Cardiac muscle cell (in vitro differentiated cells and primary cell): ENCODE measurements around the gene S100A4. TPM values are rescaled to one million over a fixed set of nuclear protein-coding genes. Genes with fewer than 3 reads are reported as not detected.
A peak's percentile ranks its signal among the peaks of the same experiment; 100 is the strongest.

Experiments used
- DNase-seq, 2 donors: peaks; one replicate each; pipeline versions ENCODE4 v3.0.0 to v3.0.0-alpha.2; 2010 to 2017; ENCODE audit warnings: low read depth in 1 of 2, low spot score in 1 of 2
- H3K27ac ChIP-seq: fragments of 200-600 bp; sonication (generic); 2 replicates; pipeline ENCODE4 v1.5.1; 2016
- H3K27me3 ChIP-seq: fragments of 200-600 bp; sonication (generic); 2 replicates; pipeline ENCODE4 v1.6.0; 2016; ENCODE audit warnings: control low read depth
- H3K36me3 ChIP-seq: fragments of 200-600 bp; sonication (generic); 2 replicates; pipeline ENCODE4 v1.5.1; 2016; ENCODE audit warnings: control low read depth
- H3K4me1 ChIP-seq: fragments of 200-600 bp; sonication (generic); 2 replicates; pipeline ENCODE4 v1.8.1; 2017; ENCODE audit warnings: low read depth, mild to moderate bottlenecking, mixed run types
- H3K4me3 ChIP-seq: fragments of 200-600 bp; sonication (generic); 2 replicates; pipeline ENCODE4 v1.5.1; 2016; ENCODE audit warnings: mild to moderate bottlenecking
- H3K9me3 ChIP-seq: fragments of 200-600 bp; sonication (generic); 2 replicates; pipeline ENCODE4 v1.5.1; 2017; ENCODE audit warnings: low read depth, mild to moderate bottlenecking, control low read depth
- polyA plus RNA-seq: library from polyadenylated mRNA; unstranded; fragments of >200 nt; fragmentation: Nextera tagmentation; extraction: Ambion mirVana; gene quantifications from 2 replicates; pipeline ENCODE4 v1.2.1, GENCODE V29; 2016
- total RNA-seq: library from RNA; depleted of rRNA; stranded (reverse); fragments of >200 nt; gene quantifications from 2 replicates; pipeline ENCODE4 v1.2.3, GENCODE V29; 2016
- TF ChIP-seq, protein P1 (sequence below): IDR thresholded peaks from 2 replicates; pipeline ENCODE4 v1.5.1; 2012; ENCODE audit warnings: low read depth, mild to moderate bottlenecking, low read length

The S100A4 gene
- total and polyA plus RNA-seq, 2 experiments from 2014 or later = 89.4 to 133 TPM

DNA sequence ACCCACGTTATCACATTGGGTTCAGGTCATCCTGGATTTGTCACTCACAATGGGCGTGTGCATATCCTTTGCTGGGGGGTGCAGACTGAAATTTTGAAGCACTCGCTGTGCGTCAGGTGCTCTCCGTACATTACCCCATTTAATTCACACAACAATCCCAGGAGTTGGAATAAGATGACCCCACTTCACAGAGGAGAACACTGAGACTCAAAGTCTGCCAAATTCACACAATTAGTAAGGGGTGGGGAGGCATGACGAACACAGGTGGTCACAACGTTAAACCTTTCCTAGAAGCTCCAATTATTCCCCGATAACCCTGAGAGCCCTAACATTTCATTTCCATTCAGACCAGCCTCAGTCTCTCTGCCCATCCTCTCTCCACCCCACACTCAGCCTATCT is 23.9 kb upstream of the S100A4 start:
- DNase-seq = no peak
- Histone ChIP-seq H3K27ac (no peak overlapping the region), H3K4me1 (peaks cover 37% of the 10 kb centered on the region), H3K9me3 (no peaks in the 10 kb centered on the region), H3K36me3 (no peaks in the 10 kb centered on the region), H3K27me3 (no peaks in the 10 kb centered on the region), H3K4me3 (no peak overlapping the region)
- TF ChIP-seq, protein P1, sequence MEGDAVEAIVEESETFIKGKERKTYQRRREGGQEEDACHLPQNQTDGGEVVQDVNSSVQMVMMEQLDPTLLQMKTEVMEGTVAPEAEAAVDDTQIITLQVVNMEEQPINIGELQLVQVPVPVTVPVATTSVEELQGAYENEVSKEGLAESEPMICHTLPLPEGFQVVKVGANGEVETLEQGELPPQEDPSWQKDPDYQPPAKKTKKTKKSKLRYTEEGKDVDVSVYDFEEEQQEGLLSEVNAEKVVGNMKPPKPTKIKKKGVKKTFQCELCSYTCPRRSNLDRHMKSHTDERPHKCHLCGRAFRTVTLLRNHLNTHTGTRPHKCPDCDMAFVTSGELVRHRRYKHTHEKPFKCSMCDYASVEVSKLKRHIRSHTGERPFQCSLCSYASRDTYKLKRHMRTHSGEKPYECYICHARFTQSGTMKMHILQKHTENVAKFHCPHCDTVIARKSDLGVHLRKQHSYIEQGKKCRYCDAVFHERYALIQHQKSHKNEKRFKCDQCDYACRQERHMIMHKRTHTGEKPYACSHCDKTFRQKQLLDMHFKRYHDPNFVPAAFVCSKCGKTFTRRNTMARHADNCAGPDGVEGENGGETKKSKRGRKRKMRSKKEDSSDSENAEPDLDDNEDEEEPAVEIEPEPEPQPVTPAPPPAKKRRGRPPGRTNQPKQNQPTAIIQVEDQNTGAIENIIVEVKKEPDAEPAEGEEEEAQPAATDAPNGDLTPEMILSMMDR = no peak

DNA sequence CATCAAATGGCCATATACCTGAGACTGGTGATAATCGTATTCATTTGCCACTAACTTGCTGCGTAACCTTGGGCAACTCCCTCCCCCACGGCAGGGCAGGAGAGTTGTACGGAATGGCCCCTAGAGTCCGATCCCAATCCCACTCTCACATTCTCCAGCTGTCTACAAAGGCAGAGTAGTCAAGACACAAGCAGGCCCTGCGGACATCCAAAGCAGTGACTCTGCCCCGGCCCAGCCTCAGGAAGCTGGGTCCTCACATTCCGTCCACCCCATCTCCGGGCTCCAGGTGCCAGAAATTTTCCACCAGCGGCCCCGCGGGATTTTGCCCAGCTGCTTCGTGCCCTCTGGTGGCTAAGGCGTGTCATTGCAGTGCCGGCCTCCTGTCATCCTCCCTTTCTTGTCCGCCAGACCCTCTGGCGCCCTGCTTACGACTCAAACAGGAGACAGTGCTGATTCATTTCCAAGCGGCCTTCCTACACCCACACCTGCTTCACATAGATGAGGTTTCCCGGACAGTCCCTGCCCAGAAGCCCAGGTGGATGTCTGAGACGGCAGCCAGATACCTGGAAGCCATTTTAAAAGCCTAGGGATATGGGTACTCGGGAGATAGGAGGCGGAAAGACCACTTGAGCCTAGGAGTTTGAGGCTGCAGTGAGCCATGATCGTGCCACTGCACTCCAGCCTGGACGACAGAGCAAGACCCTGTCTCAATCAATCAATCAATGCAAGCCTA is 22.9 kb upstream of the S100A4 start:
- H3K36me3 ChIP-seq = no peaks in the 10 kb centered on the region
- peak overlapping the region; percentile 55 for H3K27ac ChIP-seq
- peaks cover 37% of the 10 kb centered on the region for H3K4me1 ChIP-seq
- no peaks in the 10 kb centered on the region for H3K9me3 ChIP-seq
- peak; percentile 90 to 92 for DNase-seq
- no peak overlapping the region for H3K4me3 ChIP-seq
- TF ChIP-seq, protein P1 = peak; percentile 99
- no peaks in the 10 kb centered on the region for H3K27me3 ChIP-seq

DNA sequence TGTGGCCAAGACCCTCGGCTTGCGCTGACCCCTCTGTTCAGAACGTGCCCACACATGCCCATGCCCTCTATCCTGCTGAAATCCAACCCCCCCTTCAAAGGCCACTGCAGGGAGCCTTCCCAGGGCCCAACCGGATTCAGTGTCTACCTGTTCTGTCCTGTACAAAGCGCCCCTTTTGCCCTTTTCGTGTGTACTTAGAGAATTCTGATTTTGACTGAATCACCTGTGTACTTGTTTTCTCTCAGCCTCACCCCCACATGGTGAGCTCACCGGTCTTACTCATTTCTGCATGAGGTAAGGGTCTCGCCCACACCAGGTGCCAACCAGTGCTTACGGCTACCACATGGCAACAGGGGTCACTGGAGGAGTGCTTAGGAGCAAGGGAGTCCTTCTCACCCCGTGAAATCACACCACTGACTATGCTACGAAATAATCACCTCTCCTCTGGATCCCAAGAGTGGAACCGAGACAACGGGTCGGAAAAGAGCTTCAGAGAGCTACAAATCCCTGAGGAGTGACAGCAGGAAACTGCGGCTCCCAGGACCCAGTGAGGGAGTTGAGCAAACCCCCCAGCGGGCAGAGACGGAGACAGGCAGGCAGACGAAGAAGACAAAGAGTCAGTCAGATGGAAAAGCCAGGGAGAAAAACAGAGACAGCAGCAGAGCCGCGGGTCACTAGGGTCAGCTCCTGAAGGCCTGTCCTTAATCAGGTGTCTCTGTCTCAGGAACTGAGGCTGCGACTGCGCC is 22.2 kb upstream of the S100A4 start:
- peaks cover 30% of the 10 kb centered on the region for H3K4me1 ChIP-seq
- no peaks in the 10 kb centered on the region for H3K36me3 ChIP-seq
- H3K9me3 ChIP-seq = no peaks in the 10 kb centered on the region
- no peak overlapping the region for H3K4me3 ChIP-seq
- no peak for DNase-seq
- no peaks in the 10 kb centered on the region for H3K27me3 ChIP-seq
- TF ChIP-seq, protein P1 = no peak
- no peak overlapping the region for H3K27ac ChIP-seq

DNA sequence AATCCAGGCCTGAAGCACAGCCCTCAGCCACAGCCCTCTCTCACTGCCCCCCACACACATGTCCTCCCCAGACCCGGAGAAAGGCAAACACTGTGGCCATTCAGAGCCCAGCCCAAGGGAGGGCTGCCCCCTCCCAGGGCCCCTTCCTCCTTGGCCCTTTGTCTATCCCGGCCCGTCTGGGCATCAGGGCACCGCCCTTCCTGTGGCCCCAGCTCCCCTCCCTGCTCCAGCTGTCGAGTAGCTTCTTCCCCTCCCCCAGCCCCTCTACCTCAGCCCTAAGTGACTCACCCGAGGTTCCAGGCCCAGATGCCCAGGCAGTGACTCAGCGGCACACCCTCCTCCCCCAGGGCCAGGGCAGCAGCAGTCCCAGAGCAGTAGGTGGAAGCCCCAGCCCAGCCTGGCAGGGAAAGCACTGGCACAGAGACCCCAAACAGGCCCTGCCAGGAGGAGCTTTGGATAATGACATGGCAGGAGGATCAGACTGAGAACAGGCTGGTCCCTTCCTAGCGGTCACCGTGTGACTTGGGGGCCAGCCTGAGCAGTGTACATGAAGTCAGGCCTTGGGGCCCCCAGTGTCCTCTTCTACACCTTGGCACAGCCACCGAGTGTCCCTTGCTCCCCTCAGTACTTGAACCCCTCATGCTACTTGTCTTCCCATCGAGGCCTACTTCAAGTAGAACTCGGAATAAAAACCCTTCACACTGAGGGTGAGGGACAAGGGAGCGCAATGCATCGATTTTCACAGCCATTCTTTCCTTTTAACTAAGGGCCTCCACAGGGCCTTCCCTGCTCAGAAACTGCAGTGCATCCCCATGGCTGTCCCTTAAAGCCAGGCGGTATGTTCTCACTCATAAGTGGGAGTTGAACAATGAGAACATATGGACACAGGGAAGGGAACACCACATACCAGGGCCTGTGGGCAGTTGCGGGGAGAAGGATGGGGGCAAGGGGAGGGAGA is 21.1 kb upstream of the S100A4 start:
- H3K27ac ChIP-seq = peak overlapping the region; percentile 21
- TF ChIP-seq, protein P1 = no peak
- DNase-seq = peak; percentile 49 to 98
- H3K4me1 ChIP-seq = peaks cover 28% of the 10 kb centered on the region
- H3K9me3 ChIP-seq = no peaks in the 10 kb centered on the region
- H3K27me3 ChIP-seq = no peaks in the 10 kb centered on the region
- H3K4me3 ChIP-seq = no peak overlapping the region
- H3K36me3 ChIP-seq = no peaks in the 10 kb centered on the region
